Left renal pelvis (tissue), 4 donors: ENCODE measurements around the gene FLT3. TPM values are rescaled to one million over a fixed set of nuclear protein-coding genes. Genes with fewer than 3 reads are reported as not detected.
A peak's percentile ranks its signal among the peaks of the same experiment; 100 is the strongest.

ENCODE experiments used
- DNase-seq, 4 donors: peaks; one replicate each; pipeline ENCODE4 v3.0.0-alpha.2; 2013; ENCODE audit warnings: low read depth in 4 of 4, low spot score in 3 of 4
- polyA plus RNA-seq, 4 donors: library from polyadenylated mRNA; unstranded; fragments of 120-200 nt; gene quantifications; one replicate each; pipeline ENCODE4 v1.2.1, GENCODE V29; 2013; ENCODE audit not compliant: insufficient read length in 4 of 4

FLT3 gene
- polyA plus RNA-seq, 4 donors, result 0.19 to 0.58 (median 0.27) TPM

GRCh38 chr13:27963491-27963890 is 136.9 kb downstream of the FLT3 start:
- no peak for DNase-seq

GRCh38 chr13:27962982-27963381 is 137.4 kb downstream of the FLT3 start:
- DNase-seq, result no peak

GRCh38 chr13:27962128-27962841 is 138.1 kb downstream of the FLT3 start:
- no peak for DNase-seq

GRCh38 chr13:27961227-27962085 is 138.9 kb downstream of the FLT3 start:
- DNase-seq, result no peak

- no peak for DNase-seq
These were observed 139.8 kb downstream of the FLT3 start for GRCh38 chr13:27960362-27961226.

- DNase-seq, result no peak
These were observed 140.4 kb downstream of the FLT3 start for GRCh38 chr13:27959976-27960361.

- no peak for DNase-seq
These were observed 143.6 kb downstream of the FLT3 start for GRCh38 chr13:27956576-27957300.

- DNase-seq, result no peak
These were observed 145.3 kb downstream of the FLT3 start for GRCh38 chr13:27955014-27955591.

- no peak for DNase-seq
These were observed 145.9 kb downstream of the FLT3 start for GRCh38 chr13:27954406-27954851.

- DNase-seq, result peak; percentile 54 to 68 (median 66)
These were observed 146.5 kb downstream of the FLT3 start for GRCh38 chr13:27953676-27954405.

Other genes starting within 250 kb of the FLT3 start
- not detected for gene PDX1, start 180.6 kb downstream of the FLT3 start, polyA plus RNA-seq
- gene CDX2, start 131.3 kb downstream of the FLT3 start, polyA plus RNA-seq, result not detected
- gene URAD, start 111.9 kb downstream of the FLT3 start, polyA plus RNA-seq, result not detected
- gene PAN3, start 38.0 kb upstream of the FLT3 start, polyA plus RNA-seq, result 10 to 100 TPM; 42.3 to 61.1 (median 55.7) TPM